Neural progenitor cell (in vitro differentiated cells): ENCODE measurements around the gene POLR1G. TPM values are rescaled to one million over a fixed set of nuclear protein-coding genes. Genes with fewer than 3 reads are reported as not detected.

Source experiments
- DNase-seq: peaks from one replicate; pipeline ENCODE4 v3.0.0-alpha.2; 2016; ENCODE audit warnings: low spot score
- H2AFZ ChIP-seq: fragments of 200-600 bp; sonication (generic); replicated peaks from 2 replicates; pipeline ENCODE4 v1.6.1; 2016; ENCODE audit warnings: antibody characterized with exemption
- H3F3A ChIP-seq: fragments of 200-600 bp; sonication (generic); 2 replicates; pipeline ENCODE4 v1.6.1; 2016; ENCODE audit warnings: antibody characterized with exemption, low read depth
- H3K27ac ChIP-seq: fragments of 200-600 bp; sonication (generic); 2 replicates; pipeline ENCODE4 v1.5.1; 2016; ENCODE audit warnings: mild to moderate bottlenecking
- H3K27me3 ChIP-seq: fragments of 200-600 bp; sonication (generic); 2 replicates; pipeline ENCODE4 v1.6.1; 2016; ENCODE audit warnings: mild to moderate bottlenecking, moderate library complexity
- H3K36me3 ChIP-seq: fragments of 200-600 bp; sonication (generic); 2 replicates; pipeline ENCODE4 v1.5.1; 2016
- H3K4me1 ChIP-seq: fragments of 200-600 bp; sonication (generic); 2 replicates; pipeline ENCODE4 v1.6.1; 2016; ENCODE audit warnings: mixed run types
- H3K4me2 ChIP-seq: fragments of 200-600 bp; sonication (generic); 2 replicates; pipeline ENCODE4 v1.6.1; 2016
- H3K4me3 ChIP-seq: fragments of 200-600 bp; sonication (generic); 2 replicates; pipeline ENCODE4 v1.5.1; 2016
- H3K79me2 ChIP-seq: fragments of 200-600 bp; sonication (generic); 2 replicates; pipeline ENCODE4 v1.6.1; 2016; ENCODE audit warnings: low read depth
- H3K9ac ChIP-seq: fragments of 200-600 bp; sonication (generic); 2 replicates; pipeline ENCODE4 v1.6.1; 2016
- H3K9me3 ChIP-seq: fragments of 200-600 bp; sonication (generic); 2 replicates; pipeline ENCODE4 v1.5.1; 2016; ENCODE audit warnings: low read depth
- H4K20me1 ChIP-seq: fragments of 200-600 bp; sonication (generic); 2 replicates; pipeline ENCODE4 v1.6.1; 2016; ENCODE audit warnings: low read depth
- H3K27ac Mint-ChIP-seq: 3 replicates; pipeline ENCODE4 v1.8.0; 2021; ENCODE audit warnings: mixed read lengths
- H3K27me3 Mint-ChIP-seq: 2 replicates; pipeline ENCODE4 v1.8.0; 2022; ENCODE audit warnings: low read depth, mild to moderate bottlenecking, inconsistent platforms, moderate library complexity, mixed read lengths; ENCODE audit not compliant: insufficient read depth
- H3K36me3 Mint-ChIP-seq: 3 replicates; pipeline ENCODE4 v1.8.0; 2021; ENCODE audit warnings: mixed read lengths
- H3K4me1 Mint-ChIP-seq: 3 replicates; pipeline ENCODE4 v1.8.0; 2021; ENCODE audit warnings: mixed read lengths
- H3K4me3 Mint-ChIP-seq: 3 replicates; pipeline ENCODE4 v1.8.0; 2021; ENCODE audit warnings: mild to moderate bottlenecking, moderate library complexity, mixed read lengths
- H3K9me3 Mint-ChIP-seq: 3 replicates; pipeline ENCODE4 v1.8.0; 2020; ENCODE audit warnings: mixed read lengths
- EZH2 ChIP-seq: fragments of 200-600 bp; sonication (generic); IDR thresholded peaks from 2 replicates; pipeline ENCODE4 v1.6.1; 2017; ENCODE audit warnings: antibody characterized with exemption, mild to moderate bottlenecking, moderate library complexity
- EZH2phosphoT487 ChIP-seq: fragments of 200-600 bp; sonication (generic); IDR thresholded peaks from 2 replicates; pipeline ENCODE4 v1.6.1; 2017; ENCODE audit warnings: antibody characterized with exemption
- total RNA-seq: library from RNA; depleted of rRNA; stranded (reverse); fragments of >200 nt; gene quantifications from 2 replicates; pipeline ENCODE4 v1.2.3, GENCODE V29; 2015; ENCODE audit warnings: low replicate concordance
- TF ChIP-seq, protein P1 (sequence below): fragments of 200-600 bp; sonication (generic); IDR thresholded peaks from 2 replicates; pipeline ENCODE4 v1.5.1; 2017; ENCODE audit warnings: antibody characterized with exemption, mild to moderate bottlenecking

The POLR1G gene
- total RNA-seq, 1 donor from 2014 or later: 6.8 TPM

DNA sequence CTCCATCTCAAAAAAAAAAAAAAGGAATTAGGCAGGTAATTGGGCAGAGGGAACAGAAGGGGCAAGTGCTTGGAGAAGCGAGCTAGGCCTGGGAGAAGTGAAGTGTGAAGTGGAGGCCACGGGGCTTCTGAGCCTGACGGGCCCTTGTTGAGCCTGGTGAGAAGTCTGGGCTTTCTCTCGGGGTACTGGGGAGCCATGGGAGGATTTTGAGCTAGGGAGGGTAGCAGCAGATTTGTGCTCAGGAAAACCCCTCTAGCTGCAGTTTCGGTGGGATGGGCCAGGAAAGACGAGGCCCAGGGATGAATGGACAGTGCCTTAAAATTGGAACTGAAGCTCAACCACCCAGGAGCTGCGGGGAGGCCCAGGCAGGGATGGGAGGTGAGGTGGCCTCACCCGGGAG is 8.0 kb downstream of the POLR1G start:
- no peaks in the 10 kb centered on the region for H3K9me3 Mint-ChIP-seq
- H3K4me3 ChIP-seq: no peak overlapping the region
- H4K20me1 ChIP-seq: no peaks in the 10 kb centered on the region
- H3F3A ChIP-seq: no peaks in the 10 kb centered on the region
- no peaks in the 10 kb centered on the region for H3K4me1 Mint-ChIP-seq
- DNase-seq: no peak
- H3K27ac ChIP-seq: no peak overlapping the region
- no peak overlapping the region for H3K9ac ChIP-seq
- no peaks in the 10 kb centered on the region for H3K36me3 ChIP-seq
- H3K4me1 ChIP-seq: no peaks in the 10 kb centered on the region
- no peak overlapping the region for H2AFZ ChIP-seq
- peaks cover 6% of the 10 kb centered on the region for H3K27me3 Mint-ChIP-seq
- H3K79me2 ChIP-seq: no peaks in the 10 kb centered on the region
- no peak overlapping the region for H3K27ac Mint-ChIP-seq
- H3K4me2 ChIP-seq: no peak overlapping the region
- H3K36me3 Mint-ChIP-seq: peaks cover 21% of the 10 kb centered on the region
- TF ChIP-seq EZH2 (no peak), EZH2phosphoT487 (no peak)
- TF ChIP-seq, protein P1, sequence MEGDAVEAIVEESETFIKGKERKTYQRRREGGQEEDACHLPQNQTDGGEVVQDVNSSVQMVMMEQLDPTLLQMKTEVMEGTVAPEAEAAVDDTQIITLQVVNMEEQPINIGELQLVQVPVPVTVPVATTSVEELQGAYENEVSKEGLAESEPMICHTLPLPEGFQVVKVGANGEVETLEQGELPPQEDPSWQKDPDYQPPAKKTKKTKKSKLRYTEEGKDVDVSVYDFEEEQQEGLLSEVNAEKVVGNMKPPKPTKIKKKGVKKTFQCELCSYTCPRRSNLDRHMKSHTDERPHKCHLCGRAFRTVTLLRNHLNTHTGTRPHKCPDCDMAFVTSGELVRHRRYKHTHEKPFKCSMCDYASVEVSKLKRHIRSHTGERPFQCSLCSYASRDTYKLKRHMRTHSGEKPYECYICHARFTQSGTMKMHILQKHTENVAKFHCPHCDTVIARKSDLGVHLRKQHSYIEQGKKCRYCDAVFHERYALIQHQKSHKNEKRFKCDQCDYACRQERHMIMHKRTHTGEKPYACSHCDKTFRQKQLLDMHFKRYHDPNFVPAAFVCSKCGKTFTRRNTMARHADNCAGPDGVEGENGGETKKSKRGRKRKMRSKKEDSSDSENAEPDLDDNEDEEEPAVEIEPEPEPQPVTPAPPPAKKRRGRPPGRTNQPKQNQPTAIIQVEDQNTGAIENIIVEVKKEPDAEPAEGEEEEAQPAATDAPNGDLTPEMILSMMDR: no peak
- H3K4me3 Mint-ChIP-seq: no peak overlapping the region
- H3K9me3 ChIP-seq: no peaks in the 10 kb centered on the region
- no peaks in the 10 kb centered on the region for H3K27me3 ChIP-seq

DNA sequence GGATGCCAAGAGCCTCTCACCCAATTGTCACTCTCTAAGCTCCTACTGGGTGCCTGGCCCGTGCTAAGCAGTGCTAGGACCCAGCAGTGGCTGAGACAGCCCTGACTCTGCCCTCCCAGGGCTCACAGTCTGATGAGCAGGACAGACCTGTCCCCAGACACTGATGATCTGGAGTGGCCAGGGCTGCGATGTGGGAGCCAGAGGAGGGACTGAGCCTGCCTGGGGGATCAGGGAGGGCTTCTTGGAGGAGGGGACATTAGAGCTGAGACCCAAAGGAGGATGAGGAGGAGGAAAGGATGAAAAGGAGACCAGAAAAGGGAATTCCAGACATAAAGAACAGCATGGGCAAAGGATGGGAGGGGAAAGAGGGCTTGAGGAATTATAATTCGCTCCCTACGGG is 10.7 kb downstream of the POLR1G start:
- no peak overlapping the region for H3K27ac ChIP-seq
- peaks cover 7% of the 10 kb centered on the region for H4K20me1 ChIP-seq
- DNase-seq: no peak
- no peak overlapping the region for H3K9ac ChIP-seq
- TF ChIP-seq EZH2phosphoT487 (no peak), EZH2 (no peak)
- TF ChIP-seq, protein P1: no peak
- Mint-ChIP-seq H3K9me3 (no peaks in the 10 kb centered on the region), H3K27me3 (peaks cover 8% of the 10 kb centered on the region), H3K36me3 (peaks cover 29% of the 10 kb centered on the region), H3K4me1 (peaks cover 4% of the 10 kb centered on the region), H3K27ac (no peak overlapping the region), H3K4me3 (no peak overlapping the region)
- no peaks in the 10 kb centered on the region for H3K36me3 ChIP-seq
- H3F3A ChIP-seq: no peaks in the 10 kb centered on the region
- no peak overlapping the region for H3K4me3 ChIP-seq
- no peaks in the 10 kb centered on the region for H3K9me3 ChIP-seq
- H3K4me2 ChIP-seq: no peak overlapping the region
- H3K27me3 ChIP-seq: no peaks in the 10 kb centered on the region
- H2AFZ ChIP-seq: no peak overlapping the region
- H3K4me1 ChIP-seq: no peaks in the 10 kb centered on the region
- peaks cover 4% of the 10 kb centered on the region for H3K79me2 ChIP-seq

DNA sequence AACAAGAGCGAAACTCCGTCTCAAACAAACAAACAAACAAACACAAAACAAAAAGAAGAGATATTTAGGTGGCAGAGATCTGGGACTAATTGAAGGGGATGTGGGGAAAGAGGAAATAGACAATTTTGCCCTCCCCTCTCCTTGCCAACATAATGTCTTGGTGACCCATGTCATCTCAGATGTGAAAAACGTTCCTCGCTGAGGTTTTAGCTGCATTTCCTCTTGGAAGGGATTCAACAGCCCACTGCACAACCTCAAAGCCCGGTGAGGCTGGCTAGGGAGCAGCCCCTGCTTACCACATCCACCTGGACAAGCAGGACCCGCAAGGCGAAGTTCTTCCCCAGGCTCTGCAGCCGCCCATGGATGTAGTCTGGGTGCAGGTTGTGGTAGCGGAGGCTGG is 12.4 kb downstream of the POLR1G start:
- Histone ChIP-seq H3K36me3 (no peaks in the 10 kb centered on the region), H3K9me3 (no peaks in the 10 kb centered on the region), H2AFZ (no peak overlapping the region), H3K27ac (no peak overlapping the region), H3F3A (peaks cover 7% of the 10 kb centered on the region), H3K27me3 (no peaks in the 10 kb centered on the region), H4K20me1 (peaks cover 13% of the 10 kb centered on the region), H3K4me3 (no peak overlapping the region), H3K79me2 (peaks cover 15% of the 10 kb centered on the region), H3K4me2 (no peak overlapping the region), H3K9ac (no peak overlapping the region), H3K4me1 (no peaks in the 10 kb centered on the region)
- no peak for DNase-seq
- no peak overlapping the region for H3K27ac Mint-ChIP-seq
- H3K36me3 Mint-ChIP-seq: peaks cover 23% of the 10 kb centered on the region
- H3K27me3 Mint-ChIP-seq: peaks cover 8% of the 10 kb centered on the region
- peaks cover 15% of the 10 kb centered on the region for H3K4me1 Mint-ChIP-seq
- H3K9me3 Mint-ChIP-seq: no peaks in the 10 kb centered on the region
- H3K4me3 Mint-ChIP-seq: no peak overlapping the region
- TF ChIP-seq EZH2 (no peak), EZH2phosphoT487 (no peak)
- TF ChIP-seq, protein P1: no peak
